NCI-H146 (cell line): Measurements from ENCODE around the gene ARHGAP45.
A peak's percentile ranks its signal among the peaks of the same experiment; 100 is the strongest.

Source experiments
- DNase-seq: peaks from one replicate; lab custom pipeline; 2025; lab: John Stamatoyannopoulos, UW

Gene ARHGAP45

GRCh38 chr19:1054102-1055027 is 12.6 kb upstream of the ARHGAP45 start:
- no peak for DNase-seq

GRCh38 chr19:1055028-1055425 is 11.9 kb upstream of the ARHGAP45 start:
- DNase-seq: no peak

GRCh38 chr19:1055886-1056620 is 10.9 kb upstream of the ARHGAP45 start:
- DNase-seq: no peak

GRCh38 chr19:1057176-1057855 is 9.7 kb upstream of the ARHGAP45 start:
- no peak for DNase-seq

GRCh38 chr19:1058112-1058511 is 8.9 kb upstream of the ARHGAP45 start:
- DNase-seq: no peak

- DNase-seq: no peak
Observed at GRCh38 chr19:1060689-1061088, 6.3 kb upstream of the ARHGAP45 start.

- no peak for DNase-seq
Observed at GRCh38 chr19:1061987-1062386, 5.0 kb upstream of the ARHGAP45 start.

GRCh38 chr19:1062387-1063029 is 4.5 kb upstream of the ARHGAP45 start:
- no peak for DNase-seq

- no peak for DNase-seq
Observed at GRCh38 chr19:1063030-1063908, 3.7 kb upstream of the ARHGAP45 start.

- peak; percentile 32 for DNase-seq
Observed at GRCh38 chr19:1063909-1064660, 2.9 kb upstream of the ARHGAP45 start.

- peak; percentile 38 for DNase-seq
Observed at GRCh38 chr19:1064661-1065605, 2.0 kb upstream of the ARHGAP45 start.

GRCh38 chr19:1065606-1066109 is 1.3 kb upstream of the ARHGAP45 start:
- no peak for DNase-seq

- DNase-seq: no peak
Observed at GRCh38 chr19:1066251-1066747, 668 bp upstream of the ARHGAP45 start.

GRCh38 chr19:1067341-1067957 is 482 bp downstream of the ARHGAP45 start:
- no peak for DNase-seq

- DNase-seq: no peak
Observed at GRCh38 chr19:1068009-1069001, 1.3 kb downstream of the ARHGAP45 start.

- no peak for DNase-seq
Observed at GRCh38 chr19:1069009-1069779, 2.2 kb downstream of the ARHGAP45 start.
